Measurements from ENCODE around the gene DHFR.

Gene DHFR

GRCh38 chr5:80654054-80654390 lies 761 bp downstream of the DHFR start:
- TF ChIP-seq ZFX (IDR thresholded peaks at IDR 0.05): no peak
- TF ChIP-seq, protein P1, sequence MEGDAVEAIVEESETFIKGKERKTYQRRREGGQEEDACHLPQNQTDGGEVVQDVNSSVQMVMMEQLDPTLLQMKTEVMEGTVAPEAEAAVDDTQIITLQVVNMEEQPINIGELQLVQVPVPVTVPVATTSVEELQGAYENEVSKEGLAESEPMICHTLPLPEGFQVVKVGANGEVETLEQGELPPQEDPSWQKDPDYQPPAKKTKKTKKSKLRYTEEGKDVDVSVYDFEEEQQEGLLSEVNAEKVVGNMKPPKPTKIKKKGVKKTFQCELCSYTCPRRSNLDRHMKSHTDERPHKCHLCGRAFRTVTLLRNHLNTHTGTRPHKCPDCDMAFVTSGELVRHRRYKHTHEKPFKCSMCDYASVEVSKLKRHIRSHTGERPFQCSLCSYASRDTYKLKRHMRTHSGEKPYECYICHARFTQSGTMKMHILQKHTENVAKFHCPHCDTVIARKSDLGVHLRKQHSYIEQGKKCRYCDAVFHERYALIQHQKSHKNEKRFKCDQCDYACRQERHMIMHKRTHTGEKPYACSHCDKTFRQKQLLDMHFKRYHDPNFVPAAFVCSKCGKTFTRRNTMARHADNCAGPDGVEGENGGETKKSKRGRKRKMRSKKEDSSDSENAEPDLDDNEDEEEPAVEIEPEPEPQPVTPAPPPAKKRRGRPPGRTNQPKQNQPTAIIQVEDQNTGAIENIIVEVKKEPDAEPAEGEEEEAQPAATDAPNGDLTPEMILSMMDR (conservative IDR thresholded peaks at IDR 0.05): no peak
- H3K27ac ChIP-seq: peak overlapping the region; percentile 87

DNA sequence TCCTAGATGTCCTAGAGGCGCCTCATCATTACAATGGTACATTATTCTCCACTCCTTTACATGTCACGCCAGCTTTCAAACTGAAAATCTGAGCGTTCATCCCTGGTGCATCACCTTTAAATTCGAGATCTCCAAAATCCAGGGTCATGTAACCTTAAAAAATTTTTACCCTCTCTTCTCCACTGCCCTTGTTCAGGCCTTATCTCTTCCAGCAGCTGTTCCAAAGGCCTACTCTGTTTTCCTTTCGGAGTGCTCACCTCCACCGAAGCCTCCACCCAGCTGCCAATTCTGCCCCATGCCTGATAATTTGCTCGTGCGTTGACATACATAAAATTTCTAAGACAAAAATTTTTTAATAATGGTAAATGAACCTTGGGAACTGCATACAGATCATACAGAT lies 1.3 kb downstream of the DHFR start:
- peak overlapping the region; percentile 87 for H3K27ac ChIP-seq
- TF ChIP-seq, protein P1 (conservative IDR thresholded peaks at IDR 0.05): no peak
- TF ChIP-seq ZFX (IDR thresholded peaks at IDR 0.05): no peak

DNA sequence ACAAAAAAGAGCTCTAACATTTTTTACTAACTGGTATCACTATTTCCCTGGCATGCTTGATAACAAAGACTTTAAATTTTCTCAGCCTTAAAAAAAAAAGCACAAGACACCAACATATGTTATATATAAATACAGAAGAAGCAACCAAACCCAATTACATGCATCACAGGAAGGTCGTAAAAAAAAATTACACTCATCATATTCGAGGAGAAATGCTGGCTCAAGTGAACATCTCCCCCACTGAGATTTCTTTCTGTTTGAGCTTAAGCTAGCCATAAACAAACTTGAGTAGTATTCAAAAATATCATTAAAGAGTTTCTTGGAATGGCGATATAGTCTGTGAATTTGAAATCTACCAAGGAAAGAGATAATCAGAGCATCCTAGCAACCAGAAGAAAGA lies 7.9 kb downstream of the DHFR start:
- TF ChIP-seq, protein P1 (conservative IDR thresholded peaks at IDR 0.05): no peak
- no peak for TF ChIP-seq ZFX (IDR thresholded peaks at IDR 0.05)
- no peak overlapping the region for H3K27ac ChIP-seq

DNA sequence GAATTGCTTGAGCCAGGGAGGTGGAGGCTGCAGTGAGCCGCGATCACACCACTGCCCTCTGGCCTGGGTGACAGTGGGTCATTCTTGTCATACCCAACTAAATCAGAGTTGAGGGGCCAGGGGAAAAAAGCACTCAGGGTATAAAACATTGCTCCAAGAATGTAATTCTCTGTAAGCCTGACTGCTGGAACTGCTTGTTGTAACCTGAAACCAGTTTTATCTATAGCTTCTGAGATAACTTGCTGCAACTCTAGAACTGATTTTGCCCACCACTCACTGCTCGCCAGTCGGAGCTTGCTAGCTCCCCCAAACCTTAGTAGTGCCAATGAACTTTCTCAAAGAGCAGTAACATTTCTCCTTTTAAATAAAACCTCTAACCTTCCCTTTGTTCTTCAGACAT lies 9.9 kb downstream of the DHFR start:
- no peak for TF ChIP-seq ZFX (IDR thresholded peaks at IDR 0.05)
- TF ChIP-seq, protein P1 (conservative IDR thresholded peaks at IDR 0.05): no peak
- H3K27ac ChIP-seq: no peak overlapping the region

- no peak for TF ChIP-seq ZFX (IDR thresholded peaks at IDR 0.05)
- TF ChIP-seq, protein P1 (conservative IDR thresholded peaks at IDR 0.05): no peak
- H3K27ac ChIP-seq: no peak overlapping the region
Observed at GRCh38 chr5:80641353-80641752, 13.4 kb downstream of the DHFR start.

GRCh38 chr5:80634193-80634592 lies 20.6 kb downstream of the DHFR start:
- TF ChIP-seq, protein P1 (conservative IDR thresholded peaks at IDR 0.05): no peak
- TF ChIP-seq ZFX (IDR thresholded peaks at IDR 0.05): no peak
- no peak overlapping the region for H3K27ac ChIP-seq

- no peak overlapping the region for H3K27ac ChIP-seq
- TF ChIP-seq ZFX (IDR thresholded peaks at IDR 0.05): no peak
- TF ChIP-seq, protein P1 (conservative IDR thresholded peaks at IDR 0.05): no peak
Observed at GRCh38 chr5:80632700-80633099, 22.1 kb downstream of the DHFR start.
